ENCODE results near the gene BAG5. TPM values are rescaled to one million over a fixed set of nuclear protein-coding genes. Genes with fewer than 3 reads are reported as not detected.

BAG5 gene
- total and polyA plus RNA-seq, 2 of the 8 experiments (the other 6 are each of a cell fraction or from before 2014, with no cell fraction given) = 7.4 to 29.5 TPM

GRCh38 chr14:103543721-103544387 lies 18.6 kb downstream of the BAG5 start:
- H4K91ac ChIP-seq (replicated peaks; ENCODE audit: insufficient read length, low read length) = peak overlapping the region; percentile 100
- CTCF ChIA-PET (ENCODE audit: partially characterized antibody) = interaction anchor here (1.3 to 28.8 kb wide), 4 partner anchors 12 to 151 kb away, joined by 4 to 921 read pairs (median 132); partner anchors contain the start of genes CKB and TRMT61A

More at GRCh38 chr14:103543721-103544387, 18.6 kb downstream of the BAG5 start:
- H3K9ac ChIP-seq (replicated peaks in 1 of 4; ENCODE audit: extremely low read depth in 1 of 4, low read depth in 3 of 4, low read length in 3 of 4) = peak overlapping the region in 2 of 4 experiments; percentile 18 to 20; a peak in 2 of 7 replicates
- peak overlapping the region; percentile 91; the same call in 1 of the 2 replicates for H2AK5ac ChIP-seq (ENCODE audit: low read depth, low read length)
- H2BK20ac ChIP-seq (ENCODE audit: low read length) = peak overlapping the region; percentile 100
- peak overlapping the region; percentile 99 for H2BK5ac ChIP-seq (ENCODE audit: low read depth, low read length)
- H3K14ac ChIP-seq (ENCODE audit: insufficient read length) = no peak overlapping the region
- POLR2A ChIA-PET (ENCODE audit: partially characterized antibody) = interaction anchor here (0.6 to 29.8 kb wide), 6 partner anchors 9 to 227 kb away, joined by 3 to 844 read pairs (median 20); partner anchors contain the start of genes BAG5, CKB, COA8 and TRMT61A
- no peak overlapping the region for H3K4me2 ChIP-seq (ENCODE audit: insufficient read depth in 1 of 2, low read depth in 2 of 2, low read length in 2 of 2)
- H4K8ac ChIP-seq (ENCODE audit: extremely low read depth, insufficient read depth, low read length) = peak overlapping the region; percentile 93
- FAIRE-seq (no peak), DNase-seq (ENCODE audit: low read depth in 1 of 2, low spot score in 2 of 2) (peak in 1 of 2 experiments; percentile 56)
- H3K18ac ChIP-seq (ENCODE audit: extremely low read depth, low read length) = peak overlapping the region; percentile 86
- TF ChIP-seq TCF12 (IDR thresholded peaks at IDR 0.05; ENCODE audit: low read depth, low read length) (no peak), E2F6 (IDR thresholded peaks at IDR 0.05) (peak; percentile 48; the same call in 1 of the 2 replicates), KDM1A (IDR thresholded peaks at IDR 0.05; ENCODE audit: borderline replicate concordance, low read length) (no peak)
- TF ChIP-seq, protein P1, sequence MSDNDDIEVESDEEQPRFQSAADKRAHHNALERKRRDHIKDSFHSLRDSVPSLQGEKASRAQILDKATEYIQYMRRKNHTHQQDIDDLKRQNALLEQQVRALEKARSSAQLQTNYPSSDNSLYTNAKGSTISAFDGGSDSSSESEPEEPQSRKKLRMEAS (IDR thresholded peaks at IDR 0.05) = peak; percentile 81
- H3K23me2 ChIP-seq (ENCODE audit: low read depth, low read length) = no peaks in the 10 kb centered on the region
- H3K56ac ChIP-seq (replicated peaks; ENCODE audit: insufficient read length, low read depth, low read length) = no peak overlapping the region
- H3K9me3 ChIP-seq (ENCODE audit: insufficient read depth in 2 of 2, low read depth in 1 of 2, low read length in 1 of 2) = no peaks in the 10 kb centered on the region
- peak overlapping the region; percentile 94; the same call in 1 of the 2 replicates for H3K27ac ChIP-seq (ENCODE audit: low read depth, low read length)
- peak overlapping the region; percentile 97 for H2BK120ac ChIP-seq (replicated peaks; ENCODE audit: low read depth, low read length)
- peaks cover 0 to 4% of the 10 kb centered on the region in 2 experiments for H4K20me1 ChIP-seq (replicated peaks in 1 of 2; ENCODE audit: control insufficient read depth in 1 of 2, insufficient read depth in 2 of 2, low read length in 2 of 2)
- no peaks in the 10 kb centered on the region; a peak in 2 of 7 replicates for H3K27me3 ChIP-seq (replicated peaks in 1 of 4; ENCODE audit: control insufficient read depth in 3 of 4, extremely low read depth in 1 of 4, insufficient read depth in 3 of 4, low read length in 3 of 4)
- H2BK12ac ChIP-seq (ENCODE audit: low read depth, low read length) = peak overlapping the region; percentile 100; the same call in 1 of the 2 replicates
- no peak overlapping the region for H3K4me3 ChIP-seq (ENCODE audit: extremely low read depth in 1 of 4, insufficient read depth in 2 of 4, low read depth in 3 of 4, low read length in 4 of 4)
- H3K4me1 ChIP-seq (replicated peaks in 1 of 4; ENCODE audit: control insufficient read depth in 3 of 4, insufficient read depth in 4 of 4, low read length in 3 of 4) = peaks cover 0 to 34% (median 29%) of the 10 kb centered on the region in 4 experiments; a peak in 6 of 7 replicates
- no peaks in the 10 kb centered on the region for H3K36me3 ChIP-seq (ENCODE audit: control insufficient read depth in 2 of 4, insufficient read depth in 4 of 4, low read length in 3 of 4)
- no peaks in the 10 kb centered on the region for H3K79me1 ChIP-seq (ENCODE audit: low read depth, low read length)
- no peaks in the 10 kb centered on the region for H3K79me2 ChIP-seq (ENCODE audit: control insufficient read depth in 1 of 2, insufficient read depth in 2 of 2, low read length in 2 of 2)
- H2BK15ac ChIP-seq (ENCODE audit: low read length) = peak overlapping the region; percentile 98; the same call in 1 of the 2 replicates
- peak overlapping the region; percentile 80 for H4K5ac ChIP-seq (ENCODE audit: insufficient read length, low read depth, low read length)
- H2AFZ ChIP-seq (ENCODE audit: low read length) = no peak overlapping the region
- H3K4ac ChIP-seq (replicated peaks; ENCODE audit: insufficient read length, low read depth, low read length) = peak overlapping the region; percentile 99
- H3K23ac ChIP-seq (ENCODE audit: insufficient read length) = no peak overlapping the region
- WGBS, 2 experiments (ENCODE audit: extremely low coverage in 1 of 2, insufficient coverage in 1 of 2, insufficient read length in 1 of 2, insufficient replicate concordance in 2 of 2, low coverage in 1 of 2, low lambda C conversion rate in 2 of 2, missing lambda C conversion rate in 1 of 2) = 85% methylated on average over 15 of the region's 19 CpGs; no CpG with 5 or more reads in 1 of the 2 experiments

Measured in H1 (cell line).